SK-N-SH (cell line): ENCODE measurements around the gene FMNL2. TPM values are rescaled to one million over a fixed set of nuclear protein-coding genes. Genes with fewer than 3 reads are reported as not detected.

ENCODE experiments used
- CTCF ChIA-PET: fragments of 300-600, 350-600 bp; formaldehyde crosslinking; extraction: SDS; loops from one replicate; lab custom pipeline; 2021; lab: Yijun Ruan, JAX
- POLR2A ChIA-PET: fragments of 350-600 bp; sonication (Branson Sonifier 250); formaldehyde crosslinking; extraction: SDS; loops from one replicate; lab custom pipeline; 2020; ENCODE audit warnings: antibody characterized with exemption, inconsistent platforms; lab: Yijun Ruan, JAX
- DNase-seq: peaks from one replicate; pipeline ENCODE4 v3.0.0; 2012
- H2AFZ ChIP-seq: fragments of 200-600 bp; sonication (generic); 2 replicates; pipeline ENCODE4 v1.8.1; 2016; ENCODE audit warnings: antibody characterized with exemption, mild to moderate bottlenecking, low read depth
- H3F3A ChIP-seq: fragments of 200-600 bp; sonication (generic); replicated peaks from 2 replicates; pipeline ENCODE3; 2016; ENCODE audit warnings: antibody characterized with exemption, mild to moderate bottlenecking; ENCODE audit not compliant: insufficient read depth
- H3K27ac ChIP-seq, 2 experiments: fragments of 200-500 bp in 1 of 2; fragments of 200-600 bp in 1 of 2; sonication (Bioruptor generic) in 1 of 2; sonication (generic), shearing (Covaris generic) in 1 of 2; 2 replicates each; pipeline versions ENCODE4 v1.5.1 to v1.6.1; 2014 to 2016; ENCODE audit warnings: low read depth in 2 of 2, inconsistent platforms in 1 of 2, low read length in 1 of 2, mild to moderate bottlenecking in 1 of 2, mixed read lengths in 1 of 2
- H3K27me3 ChIP-seq: fragments of 200-600 bp; sonication (generic), shearing (Covaris generic); 2 replicates; pipeline ENCODE4 v1.6.1; 2016; ENCODE audit warnings: mixed run types; ENCODE audit not compliant: insufficient read depth
- H3K36me3 ChIP-seq, 2 experiments: fragments of 200-500 bp in 1 of 2; fragments of 200-600 bp in 1 of 2; sonication (Bioruptor generic) in 1 of 2; sonication (generic) in 1 of 2; replicated peaks in 1 of 2; 2 replicates each; pipeline versions ENCODE3 to v1.5.1; 2014 to 2016; ENCODE audit warnings: low read length in 1 of 2, mild to moderate bottlenecking in 1 of 2; ENCODE audit not compliant: insufficient read depth in 2 of 2, control insufficient read depth in 1 of 2
- H3K4me1 ChIP-seq, 2 experiments: fragments of 200-500 bp in 1 of 2; fragments of 200-600 bp in 1 of 2; sonication (Bioruptor generic) in 1 of 2; sonication (generic), shearing (Covaris generic) in 1 of 2; 2 replicates each; pipeline versions ENCODE4 v1.5.1 to v1.6.1; 2014 to 2016; ENCODE audit warnings: low read depth in 1 of 2, low read length in 1 of 2, mixed run types in 1 of 2; ENCODE audit not compliant: insufficient read depth in 2 of 2, control insufficient read depth in 1 of 2
- H3K4me2 ChIP-seq: fragments of 200-600 bp; sonication (generic), shearing (Covaris generic); 2 replicates; pipeline ENCODE4 v1.6.1; 2017; ENCODE audit warnings: mixed run types
- H3K4me3 ChIP-seq, 2 experiments: fragments of 200-500 bp in 1 of 2; fragments of 200-600 bp in 1 of 2; sonication (Bioruptor generic) in 1 of 2; sonication (generic), shearing (Covaris generic) in 1 of 2; 2 replicates each; pipeline versions ENCODE4 v1.5.1 to v1.8.1; 2014 to 2016; ENCODE audit warnings: low read depth in 2 of 2, inconsistent platforms in 1 of 2, low read length in 1 of 2, mild to moderate bottlenecking in 1 of 2, mixed read lengths in 1 of 2, moderate library complexity in 1 of 2
- H3K79me2 ChIP-seq: fragments of 200-600 bp; sonication (generic); 2 replicates; pipeline ENCODE4 v1.8.1; 2017; ENCODE audit warnings: mild to moderate bottlenecking; ENCODE audit not compliant: insufficient read depth
- H3K9ac ChIP-seq: fragments of 200-600 bp; sonication (generic); 2 replicates; pipeline ENCODE4 v1.6.1; 2017; ENCODE audit warnings: mixed run types
- H3K9me2 ChIP-seq: fragments of 200-600 bp; sonication (generic); 2 replicates; pipeline ENCODE4 v1.6.1; 2017; ENCODE audit warnings: mixed run types
- H3K9me3 ChIP-seq: fragments of 200-600 bp; sonication (generic); 2 replicates; pipeline ENCODE4 v1.6.1; 2017; ENCODE audit warnings: mixed run types, mild to moderate bottlenecking, moderate library complexity
- H4K20me1 ChIP-seq: fragments of 200-600 bp; sonication (generic); 2 replicates; pipeline ENCODE4 v1.6.1; 2017; ENCODE audit warnings: mild to moderate bottlenecking, mixed run types; ENCODE audit not compliant: insufficient read depth
- CHD2 ChIP-seq: fragments of 150-350 bp; IDR thresholded peaks from 2 replicates; pipeline ENCODE4 v1.6.1; 2018; ENCODE audit warnings: low read length; ENCODE audit not compliant: partially characterized antibody
- EP300 ChIP-seq, 2 experiments: IDR thresholded peaks; 2 replicates each; pipeline versions ENCODE4 v1.4.0 to v1.6.1; 2012; ENCODE audit warnings: borderline replicate concordance in 1 of 2, low read depth in 1 of 2, low read length in 1 of 2
- EZH2phosphoT487 ChIP-seq: fragments of 200-600 bp; sonication (generic); IDR thresholded peaks from 2 replicates; pipeline ENCODE4 v1.6.1; 2017; ENCODE audit warnings: low read depth, mixed run types, mild to moderate bottlenecking, antibody characterized with exemption, moderate library complexity, borderline replicate concordance
- FOSL2 ChIP-seq: IDR thresholded peaks from 2 replicates; pipeline ENCODE4 v1.4.0; 2012; ENCODE audit warnings: low read depth, mild to moderate bottlenecking, moderate library complexity, borderline replicate concordance
- FOXM1 ChIP-seq: IDR thresholded peaks from 2 replicates; pipeline ENCODE4 v1.4.0; 2012; ENCODE audit warnings: low read depth, mild to moderate bottlenecking
- GABPA ChIP-seq: IDR thresholded peaks from 2 replicates; pipeline ENCODE4 v1.4.0; 2012; ENCODE audit warnings: low read depth, mild to moderate bottlenecking
- GATA2 ChIP-seq: sonication (generic); formaldehyde crosslinking; IDR thresholded peaks from 2 replicates; pipeline ENCODE4 v1.5.0; 2020; ENCODE audit warnings: mild to moderate bottlenecking, missing genetic modification reagents
- MEF2A ChIP-seq: IDR thresholded peaks from 2 replicates; pipeline ENCODE4 v1.4.0; 2012; ENCODE audit warnings: low read depth, borderline replicate concordance
- MXI1 ChIP-seq: IDR thresholded peaks from 2 replicates; pipeline ENCODE4 v1.6.1; 2012; ENCODE audit warnings: mild to moderate bottlenecking, low read depth, low read length, improper control_type of control experiment
- NFIC ChIP-seq: IDR thresholded peaks from 2 replicates; pipeline ENCODE4 v1.4.0; 2012; ENCODE audit warnings: borderline replicate concordance
- NRF1 ChIP-seq: IDR thresholded peaks from 2 replicates; pipeline ENCODE4 v1.6.1; 2012; ENCODE audit warnings: low read depth, mild to moderate bottlenecking, low read length
- RAD21 ChIP-seq: IDR thresholded peaks from 2 replicates; pipeline ENCODE4 v1.6.1; 2012; ENCODE audit warnings: mild to moderate bottlenecking, low read length
- SIN3A ChIP-seq: IDR thresholded peaks from 2 replicates; pipeline ENCODE4 v1.6.1; 2012; ENCODE audit warnings: low read depth, mild to moderate bottlenecking, low read length, moderate library complexity, borderline replicate concordance
- WGBS: methylation state at CpG from one replicate; pipeline ENCODE4 v1.1.6; 2017; ENCODE audit warnings: low lambda C conversion rate; 5-methylcytosine and 5-hydroxymethylcytosine counted together
- polyA plus RNA-seq, 3 experiments: library from polyadenylated mRNA; depleted of rRNA; stranded (reverse); fragments of >200 nt; gene quantifications; 2 replicates each; pipeline ENCODE4 v1.2.3, GENCODE V29; 2012
- TF ChIP-seq, protein P1 (sequence below): fragments of 200-600 bp; sonication (generic); IDR thresholded peaks from 2 replicates; pipeline ENCODE4 v1.6.1; 2017; ENCODE audit warnings: antibody characterized with exemption, mild to moderate bottlenecking, moderate library complexity
- TF ChIP-seq, protein P2 (sequence below): IDR thresholded peaks from 2 replicates; pipeline ENCODE4 v1.4.0; 2012; ENCODE audit warnings: low read depth
- TF ChIP-seq, protein P3 (sequence below): IDR thresholded peaks from 2 replicates; pipeline ENCODE4 v1.4.0; 2012; ENCODE audit warnings: low read depth, borderline replicate concordance
- TF ChIP-seq, protein P4 (sequence below): IDR thresholded peaks from 2 replicates; pipeline ENCODE4 v1.4.0; 2012; ENCODE audit warnings: low read depth, borderline replicate concordance
- TF ChIP-seq, protein P5 (sequence below): IDR thresholded peaks from 2 replicates; pipeline ENCODE4 v1.6.1; 2012; ENCODE audit warnings: mild to moderate bottlenecking, low read depth, low read length, moderate library complexity
- TF ChIP-seq, protein P6 (sequence below): fragments of 150-350 bp; IDR thresholded peaks from 2 replicates; pipeline ENCODE4 v1.6.1; 2016; ENCODE audit warnings: mild to moderate bottlenecking, low read depth, low read length

Gene FMNL2
- polyA plus RNA-seq, 1 of the 3 experiments (the other 2 are of a cell fraction): 14.5 TPM

DNA sequence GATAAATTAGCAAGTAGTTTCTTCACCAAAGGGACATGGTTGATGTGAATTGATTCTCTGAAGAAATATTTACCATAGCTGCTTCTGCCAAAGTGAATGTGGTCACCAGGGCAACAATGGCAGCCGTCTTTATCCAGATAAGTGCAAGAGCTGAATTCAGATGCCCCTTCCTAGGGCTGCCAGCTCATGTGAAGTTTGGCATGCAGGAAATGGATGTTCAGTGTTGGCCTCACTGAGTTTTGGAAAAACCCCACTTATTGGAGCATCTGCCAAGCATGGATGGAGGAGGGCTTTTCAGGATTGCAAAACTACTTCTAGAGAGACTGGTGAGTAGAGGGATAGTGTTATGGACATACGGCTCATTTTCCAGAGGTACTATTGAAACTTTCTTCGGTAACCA is 80.8 kb downstream of the FMNL2 start:
- no peak overlapping the region for H3K4me2 ChIP-seq
- TF ChIP-seq GABPA (no peak), FOXM1 (no peak), NRF1 (no peak), FOSL2 (no peak), CHD2 (no peak), RAD21 (no peak), MXI1 (no peak), EP300 (IDR thresholded peaks at IDR 0.05; ENCODE audit: borderline replicate concordance in 1 of 2, low read depth in 1 of 2, low read length in 1 of 2) (no peak), GATA2 (no peak), SIN3A (no peak), MEF2A (no peak), NFIC (no peak), EZH2phosphoT487 (no peak)
- TF ChIP-seq, protein P1, sequence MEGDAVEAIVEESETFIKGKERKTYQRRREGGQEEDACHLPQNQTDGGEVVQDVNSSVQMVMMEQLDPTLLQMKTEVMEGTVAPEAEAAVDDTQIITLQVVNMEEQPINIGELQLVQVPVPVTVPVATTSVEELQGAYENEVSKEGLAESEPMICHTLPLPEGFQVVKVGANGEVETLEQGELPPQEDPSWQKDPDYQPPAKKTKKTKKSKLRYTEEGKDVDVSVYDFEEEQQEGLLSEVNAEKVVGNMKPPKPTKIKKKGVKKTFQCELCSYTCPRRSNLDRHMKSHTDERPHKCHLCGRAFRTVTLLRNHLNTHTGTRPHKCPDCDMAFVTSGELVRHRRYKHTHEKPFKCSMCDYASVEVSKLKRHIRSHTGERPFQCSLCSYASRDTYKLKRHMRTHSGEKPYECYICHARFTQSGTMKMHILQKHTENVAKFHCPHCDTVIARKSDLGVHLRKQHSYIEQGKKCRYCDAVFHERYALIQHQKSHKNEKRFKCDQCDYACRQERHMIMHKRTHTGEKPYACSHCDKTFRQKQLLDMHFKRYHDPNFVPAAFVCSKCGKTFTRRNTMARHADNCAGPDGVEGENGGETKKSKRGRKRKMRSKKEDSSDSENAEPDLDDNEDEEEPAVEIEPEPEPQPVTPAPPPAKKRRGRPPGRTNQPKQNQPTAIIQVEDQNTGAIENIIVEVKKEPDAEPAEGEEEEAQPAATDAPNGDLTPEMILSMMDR: no peak
- TF ChIP-seq, protein P2, sequence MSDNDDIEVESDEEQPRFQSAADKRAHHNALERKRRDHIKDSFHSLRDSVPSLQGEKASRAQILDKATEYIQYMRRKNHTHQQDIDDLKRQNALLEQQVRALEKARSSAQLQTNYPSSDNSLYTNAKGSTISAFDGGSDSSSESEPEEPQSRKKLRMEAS: no peak
- TF ChIP-seq, protein P3, sequence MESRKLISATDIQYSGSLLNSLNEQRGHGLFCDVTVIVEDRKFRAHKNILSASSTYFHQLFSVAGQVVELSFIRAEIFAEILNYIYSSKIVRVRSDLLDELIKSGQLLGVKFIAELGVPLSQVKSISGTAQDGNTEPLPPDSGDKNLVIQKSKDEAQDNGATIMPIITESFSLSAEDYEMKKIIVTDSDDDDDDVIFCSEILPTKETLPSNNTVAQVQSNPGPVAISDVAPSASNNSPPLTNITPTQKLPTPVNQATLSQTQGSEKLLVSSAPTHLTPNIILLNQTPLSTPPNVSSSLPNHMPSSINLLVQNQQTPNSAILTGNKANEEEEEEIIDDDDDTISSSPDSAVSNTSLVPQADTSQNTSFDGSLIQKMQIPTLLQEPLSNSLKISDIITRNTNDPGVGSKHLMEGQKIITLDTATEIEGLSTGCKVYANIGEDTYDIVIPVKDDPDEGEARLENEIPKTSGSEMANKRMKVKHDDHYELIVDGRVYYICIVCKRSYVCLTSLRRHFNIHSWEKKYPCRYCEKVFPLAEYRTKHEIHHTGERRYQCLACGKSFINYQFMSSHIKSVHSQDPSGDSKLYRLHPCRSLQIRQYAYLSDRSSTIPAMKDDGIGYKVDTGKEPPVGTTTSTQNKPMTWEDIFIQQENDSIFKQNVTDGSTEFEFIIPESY: no peak
- TF ChIP-seq, protein P4, sequence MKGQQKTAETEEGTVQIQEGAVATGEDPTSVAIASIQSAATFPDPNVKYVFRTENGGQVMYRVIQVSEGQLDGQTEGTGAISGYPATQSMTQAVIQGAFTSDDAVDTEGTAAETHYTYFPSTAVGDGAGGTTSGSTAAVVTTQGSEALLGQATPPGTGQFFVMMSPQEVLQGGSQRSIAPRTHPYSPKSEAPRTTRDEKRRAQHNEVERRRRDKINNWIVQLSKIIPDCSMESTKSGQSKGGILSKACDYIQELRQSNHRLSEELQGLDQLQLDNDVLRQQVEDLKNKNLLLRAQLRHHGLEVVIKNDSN: no peak
- TF ChIP-seq, protein P5, sequence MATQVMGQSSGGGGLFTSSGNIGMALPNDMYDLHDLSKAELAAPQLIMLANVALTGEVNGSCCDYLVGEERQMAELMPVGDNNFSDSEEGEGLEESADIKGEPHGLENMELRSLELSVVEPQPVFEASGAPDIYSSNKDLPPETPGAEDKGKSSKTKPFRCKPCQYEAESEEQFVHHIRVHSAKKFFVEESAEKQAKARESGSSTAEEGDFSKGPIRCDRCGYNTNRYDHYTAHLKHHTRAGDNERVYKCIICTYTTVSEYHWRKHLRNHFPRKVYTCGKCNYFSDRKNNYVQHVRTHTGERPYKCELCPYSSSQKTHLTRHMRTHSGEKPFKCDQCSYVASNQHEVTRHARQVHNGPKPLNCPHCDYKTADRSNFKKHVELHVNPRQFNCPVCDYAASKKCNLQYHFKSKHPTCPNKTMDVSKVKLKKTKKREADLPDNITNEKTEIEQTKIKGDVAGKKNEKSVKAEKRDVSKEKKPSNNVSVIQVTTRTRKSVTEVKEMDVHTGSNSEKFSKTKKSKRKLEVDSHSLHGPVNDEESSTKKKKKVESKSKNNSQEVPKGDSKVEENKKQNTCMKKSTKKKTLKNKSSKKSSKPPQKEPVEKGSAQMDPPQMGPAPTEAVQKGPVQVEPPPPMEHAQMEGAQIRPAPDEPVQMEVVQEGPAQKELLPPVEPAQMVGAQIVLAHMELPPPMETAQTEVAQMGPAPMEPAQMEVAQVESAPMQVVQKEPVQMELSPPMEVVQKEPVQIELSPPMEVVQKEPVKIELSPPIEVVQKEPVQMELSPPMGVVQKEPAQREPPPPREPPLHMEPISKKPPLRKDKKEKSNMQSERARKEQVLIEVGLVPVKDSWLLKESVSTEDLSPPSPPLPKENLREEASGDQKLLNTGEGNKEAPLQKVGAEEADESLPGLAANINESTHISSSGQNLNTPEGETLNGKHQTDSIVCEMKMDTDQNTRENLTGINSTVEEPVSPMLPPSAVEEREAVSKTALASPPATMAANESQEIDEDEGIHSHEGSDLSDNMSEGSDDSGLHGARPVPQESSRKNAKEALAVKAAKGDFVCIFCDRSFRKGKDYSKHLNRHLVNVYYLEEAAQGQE: no peak
- TF ChIP-seq, protein P6, sequence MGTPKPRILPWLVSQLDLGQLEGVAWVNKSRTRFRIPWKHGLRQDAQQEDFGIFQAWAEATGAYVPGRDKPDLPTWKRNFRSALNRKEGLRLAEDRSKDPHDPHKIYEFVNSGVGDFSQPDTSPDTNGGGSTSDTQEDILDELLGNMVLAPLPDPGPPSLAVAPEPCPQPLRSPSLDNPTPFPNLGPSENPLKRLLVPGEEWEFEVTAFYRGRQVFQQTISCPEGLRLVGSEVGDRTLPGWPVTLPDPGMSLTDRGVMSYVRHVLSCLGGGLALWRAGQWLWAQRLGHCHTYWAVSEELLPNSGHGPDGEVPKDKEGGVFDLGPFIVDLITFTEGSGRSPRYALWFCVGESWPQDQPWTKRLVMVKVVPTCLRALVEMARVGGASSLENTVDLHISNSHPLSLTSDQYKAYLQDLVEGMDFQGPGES: no peak
- TF ChIP-seq, all 33 proteins: peak for 0
- DNase-seq: no peak
- H3K27ac ChIP-seq: no peak overlapping the region
- H3K4me3 ChIP-seq: no peak overlapping the region
- no peaks in the 10 kb centered on the region for H3K9me3 ChIP-seq
- H3K9me2 ChIP-seq: no peaks in the 10 kb centered on the region
- POLR2A ChIA-PET: no interaction called here
- H3K79me2 ChIP-seq: peaks cover 32% of the 10 kb centered on the region; the same call in 1 of the 2 replicates
- H2AFZ ChIP-seq: no peak overlapping the region
- 0 out of 2 replicates have a peak, but pooled peaks cover 1% of the 10 kb centered on the region for H4K20me1 ChIP-seq
- no peaks in the 10 kb centered on the region for H3K27me3 ChIP-seq
- H3K4me1 ChIP-seq: peaks cover 16 to 48% of the 10 kb centered on the region in 2 experiments
- WGBS: 83% methylated on average over 3 of the region's 3 CpGs
- CTCF ChIA-PET: interaction anchor here (0.7 to 1.3 kb wide), 3 partner anchors 10 to 109 kb away, joined by 3 read pairs; no protein-coding TSS in a partner anchor
- H3K9ac ChIP-seq: no peak overlapping the region
- no peaks in the 10 kb centered on the region for H3K36me3 ChIP-seq
- H3F3A ChIP-seq: peaks cover under 1% of the 10 kb centered on the region
